Fibroblast of lung (primary cell): ENCODE results near the gene TBX1. TPM values are rescaled to one million over a fixed set of nuclear protein-coding genes. Genes with fewer than 3 reads are reported as not detected.

Experiments used
- DNase-seq, 2 donors: peaks; one replicate each; pipeline versions ENCODE4 v3.0.0 to v3.0.0-alpha.2; 2010; ENCODE audit warnings: low read depth in 2 of 2
- H2AFZ ChIP-seq: 2 replicates; pipeline ENCODE4 v1.5.1; 2012; ENCODE audit warnings: low read length, control low read depth, inconsistent platforms
- H3K27ac ChIP-seq: 2 replicates; pipeline ENCODE4 v1.5.1; 2011; ENCODE audit warnings: low read length, control low read depth; ENCODE audit not compliant: insufficient read depth
- H3K27me3 ChIP-seq: 2 replicates; pipeline ENCODE4 v1.5.1; 2011; ENCODE audit warnings: mild to moderate bottlenecking, low read length; ENCODE audit not compliant: control insufficient read depth, insufficient read depth
- H3K36me3 ChIP-seq: 2 replicates; pipeline ENCODE4 v1.5.1; 2011; ENCODE audit warnings: low read length; ENCODE audit not compliant: control insufficient read depth, insufficient read depth
- H3K4me1 ChIP-seq: 2 replicates; pipeline ENCODE4 v1.5.1; 2011; ENCODE audit warnings: low read length; ENCODE audit not compliant: control insufficient read depth, insufficient read depth; ENCODE audit errors: extremely low read depth
- H3K4me2 ChIP-seq: 2 replicates; pipeline ENCODE4 v1.5.1; 2011; ENCODE audit warnings: low read length, control low read depth; ENCODE audit not compliant: insufficient read depth; ENCODE audit errors: extremely low read depth
- H3K4me3 ChIP-seq, 4 experiments: fragments of 200-600 bp in 1 of 4; sonication (generic) in 1 of 4; replicated peaks in 1 of 4; 2 replicates each; pipeline ENCODE4 v1.5.1; 2011 to 2016; ENCODE audit warnings: low read length in 4 of 4, low read depth in 3 of 4, mild to moderate bottlenecking in 3 of 4, control low read depth in 2 of 4, inconsistent platforms in 1 of 4, mixed read lengths in 1 of 4; ENCODE audit not compliant: insufficient read depth in 1 of 4; ENCODE audit errors: control extremely low read depth in 1 of 4
- H3K79me2 ChIP-seq: 2 replicates; pipeline ENCODE4 v1.5.1; 2012; ENCODE audit warnings: mild to moderate bottlenecking, low read length, inconsistent platforms; ENCODE audit not compliant: control insufficient read depth, insufficient read depth
- H3K9ac ChIP-seq: 2 replicates; pipeline ENCODE4 v1.5.1; 2011; ENCODE audit warnings: mild to moderate bottlenecking, low read length, control low read depth; ENCODE audit not compliant: insufficient read depth
- H3K9me3 ChIP-seq: 2 replicates; pipeline ENCODE4 v1.5.1; 2012; ENCODE audit warnings: low read depth, low read length; ENCODE audit not compliant: control insufficient read depth, insufficient read depth
- H4K20me1 ChIP-seq: 2 replicates; pipeline ENCODE4 v1.5.1; 2011; ENCODE audit warnings: low read length; ENCODE audit not compliant: control insufficient read depth, insufficient read depth; ENCODE audit errors: extremely low read depth
- EZH2 ChIP-seq: IDR thresholded peaks from 2 replicates; pipeline ENCODE4 v1.5.1; 2012; ENCODE audit warnings: low read length, control low read depth, mild to moderate bottlenecking; ENCODE audit errors: missing control alignments
- polyA plus RNA-seq, 2 donors: library from polyadenylated mRNA; depleted of rRNA in 1 of 2; stranded (reverse) in 1 of 2; unstranded in 1 of 2; fragments of >200 nt; gene quantifications; 2 replicates each; pipeline ENCODE4 v1.2.1, GENCODE V29; 2011 to 2012; ENCODE audit warnings: missing spikeins in 1 of 2
- total RNA-seq: library from RNA; depleted of rRNA; stranded (reverse); fragments of >200 nt; gene quantifications from 2 replicates; pipeline ENCODE4 v1.2.1, GENCODE V29; 2014
- TF ChIP-seq, protein P1 (sequence below), 2 donors: IDR thresholded peaks in 1 of 2; conservative IDR thresholded peaks in 1 of 2; 1 replicate in 1 of 2; 2 replicates in 1 of 2; pipeline ENCODE4 v1.5.1; 2011 to 2012; ENCODE audit warnings: low read length in 2 of 2, control low read depth in 1 of 2, inconsistent platforms in 1 of 2, low read depth in 1 of 2, mild to moderate bottlenecking in 1 of 2

The TBX1 gene
- total and polyA plus RNA-seq, 2 donors (not counting 1 experiment from before 2014, with no cell fraction given), result not detected

DNA sequence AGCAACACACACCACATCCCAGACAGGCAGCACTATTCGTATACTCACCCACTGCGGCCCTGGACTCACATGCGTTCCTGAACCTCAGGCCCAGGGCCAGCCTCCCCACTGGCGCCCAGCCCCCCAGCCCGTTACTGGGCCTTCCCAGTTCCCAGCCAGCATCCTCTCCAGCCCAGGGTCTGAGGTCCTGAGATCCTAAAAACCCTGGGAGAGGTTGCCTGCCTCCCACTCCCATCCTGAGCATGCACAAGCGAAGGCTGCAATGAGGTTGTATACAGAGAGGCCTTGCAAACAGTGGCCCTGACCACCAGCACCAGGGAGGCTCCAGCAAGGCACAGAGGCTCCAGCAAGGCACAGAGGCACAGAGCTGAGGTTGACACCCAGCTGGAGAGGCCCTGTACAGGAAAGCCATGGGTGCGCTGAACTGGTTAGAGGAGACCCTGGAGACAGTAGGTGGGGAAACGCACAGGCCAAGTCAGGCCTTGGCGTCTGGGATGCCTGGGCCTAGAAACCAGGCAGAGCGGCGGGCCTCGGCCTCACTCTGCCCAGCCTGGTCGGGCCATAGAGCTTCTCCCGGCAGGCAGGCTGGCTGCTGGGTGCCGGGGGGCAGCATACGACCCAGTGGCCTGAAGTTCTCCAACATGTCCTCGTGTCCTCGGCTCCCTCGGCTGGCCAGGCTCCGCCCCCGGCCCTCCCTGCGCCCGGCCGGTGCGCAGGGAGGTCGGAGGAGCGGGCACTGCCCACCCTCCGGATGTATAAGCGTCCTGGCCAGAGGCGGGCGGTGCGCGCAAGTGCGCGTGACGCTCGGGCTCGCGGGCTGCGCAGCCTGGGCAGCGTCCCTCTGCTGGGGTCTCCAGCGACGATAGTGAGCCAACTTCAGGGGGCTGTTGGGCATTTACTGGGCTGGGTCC is 2.3 kb upstream of the TBX1 start:
- H3K9ac ChIP-seq, result no peak overlapping the region
- H3K27me3 ChIP-seq, result peaks cover 81% of the 10 kb centered on the region

DNA sequence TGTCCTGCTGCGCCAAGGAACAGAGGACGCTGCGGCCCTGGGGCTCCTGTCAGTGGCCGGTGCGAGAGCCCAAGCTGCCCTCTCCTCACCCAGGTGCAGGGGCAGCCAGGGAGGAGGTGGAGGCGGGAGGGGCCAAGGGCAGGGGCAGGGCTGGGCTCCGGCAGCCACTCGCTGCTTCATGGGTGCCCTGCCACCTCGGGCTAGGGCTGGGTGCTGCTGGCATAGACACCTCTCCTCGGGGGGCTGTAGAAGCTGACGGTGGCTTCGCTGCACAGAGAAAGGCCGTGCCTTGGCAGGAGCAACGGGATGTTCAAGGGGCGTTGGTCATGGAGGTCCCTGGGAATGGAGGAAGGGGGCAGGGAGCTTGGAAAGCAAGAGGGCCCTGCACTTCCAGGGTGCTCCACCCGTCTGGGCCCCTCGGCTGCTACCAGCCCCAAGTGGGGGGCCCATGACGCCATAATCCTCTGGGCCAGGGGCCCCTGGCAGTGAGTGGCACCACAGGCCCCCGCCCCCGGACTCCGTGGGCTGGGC is 1.6 kb upstream of the TBX1 start:
- Histone ChIP-seq H3K27ac (no peak overlapping the region), H3K36me3 (no peaks in the 10 kb centered on the region), H3K4me1 (no peaks in the 10 kb centered on the region), H3K9ac (no peak overlapping the region), H3K4me2 (no peak overlapping the region), H3K79me2 (no peaks in the 10 kb centered on the region), H4K20me1 (no peaks in the 10 kb centered on the region), H2AFZ (no peak overlapping the region), H3K4me3 (no peak overlapping the region), H3K27me3 (peaks cover 75% of the 10 kb centered on the region), H3K9me3 (no peaks in the 10 kb centered on the region)
- TF ChIP-seq, protein P1, sequence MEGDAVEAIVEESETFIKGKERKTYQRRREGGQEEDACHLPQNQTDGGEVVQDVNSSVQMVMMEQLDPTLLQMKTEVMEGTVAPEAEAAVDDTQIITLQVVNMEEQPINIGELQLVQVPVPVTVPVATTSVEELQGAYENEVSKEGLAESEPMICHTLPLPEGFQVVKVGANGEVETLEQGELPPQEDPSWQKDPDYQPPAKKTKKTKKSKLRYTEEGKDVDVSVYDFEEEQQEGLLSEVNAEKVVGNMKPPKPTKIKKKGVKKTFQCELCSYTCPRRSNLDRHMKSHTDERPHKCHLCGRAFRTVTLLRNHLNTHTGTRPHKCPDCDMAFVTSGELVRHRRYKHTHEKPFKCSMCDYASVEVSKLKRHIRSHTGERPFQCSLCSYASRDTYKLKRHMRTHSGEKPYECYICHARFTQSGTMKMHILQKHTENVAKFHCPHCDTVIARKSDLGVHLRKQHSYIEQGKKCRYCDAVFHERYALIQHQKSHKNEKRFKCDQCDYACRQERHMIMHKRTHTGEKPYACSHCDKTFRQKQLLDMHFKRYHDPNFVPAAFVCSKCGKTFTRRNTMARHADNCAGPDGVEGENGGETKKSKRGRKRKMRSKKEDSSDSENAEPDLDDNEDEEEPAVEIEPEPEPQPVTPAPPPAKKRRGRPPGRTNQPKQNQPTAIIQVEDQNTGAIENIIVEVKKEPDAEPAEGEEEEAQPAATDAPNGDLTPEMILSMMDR (conservative IDR thresholded peaks at IDR 0.05 in 1 of 2, IDR thresholded peaks at IDR 0.05 in 1 of 2; ENCODE audit: low read depth in 1 of 2, low read length in 2 of 2), result no peak
- no peak for TF ChIP-seq EZH2
- DNase-seq, result no peak

More for the DNA sequence above, 2.3 kb upstream of the TBX1 start:
- Histone ChIP-seq H3K4me1 (no peaks in the 10 kb centered on the region), H3K4me2 (no peak overlapping the region), H3K79me2 (no peaks in the 10 kb centered on the region), H3K36me3 (no peaks in the 10 kb centered on the region), H3K27ac (no peak overlapping the region), H3K9me3 (no peaks in the 10 kb centered on the region), H3K4me3 (no peak overlapping the region), H2AFZ (no peak overlapping the region), H4K20me1 (no peaks in the 10 kb centered on the region)
- DNase-seq, result no peak
- TF ChIP-seq EZH2, result no peak
- TF ChIP-seq, protein P1 (conservative IDR thresholded peaks at IDR 0.05 in 1 of 2, IDR thresholded peaks at IDR 0.05 in 1 of 2; ENCODE audit: low read depth in 1 of 2, low read length in 2 of 2), result no peak

DNA sequence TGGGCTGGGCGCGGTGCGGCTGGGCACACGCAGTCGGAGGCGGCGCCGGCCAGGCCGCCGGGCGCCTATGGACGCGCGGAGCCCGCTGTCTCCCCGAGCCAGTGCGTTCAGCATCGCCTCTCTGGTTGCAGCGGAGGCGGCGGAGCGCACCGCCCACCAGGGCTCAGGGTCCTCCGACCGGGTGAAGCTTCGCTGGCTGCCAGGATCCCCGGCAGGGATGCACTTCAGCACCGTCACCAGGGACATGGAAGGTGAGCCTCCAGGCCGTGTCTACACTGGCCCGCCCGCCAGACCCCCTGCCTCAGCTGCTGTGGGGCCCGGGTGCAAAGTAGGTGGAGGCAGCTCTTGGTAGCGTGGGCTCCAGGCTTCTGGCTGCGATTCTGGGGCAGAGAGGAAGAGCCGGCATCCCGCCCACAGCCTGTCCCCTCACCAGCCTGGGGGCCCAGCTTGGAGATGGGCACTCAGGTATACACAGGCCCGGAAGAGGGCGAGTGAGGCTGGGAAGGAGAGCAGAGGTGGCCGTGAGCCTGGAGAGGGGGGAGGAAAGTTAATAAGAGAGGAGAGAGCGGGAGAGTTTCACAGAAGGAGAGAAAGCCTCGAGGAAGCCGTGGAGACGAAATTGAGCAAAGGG is 1.0 kb upstream of the TBX1 start:
- H4K20me1 ChIP-seq, result no peaks in the 10 kb centered on the region
- no peak for DNase-seq
- H3K9me3 ChIP-seq, result no peaks in the 10 kb centered on the region
- H3K9ac ChIP-seq, result no peak overlapping the region
- no peak overlapping the region for H3K27ac ChIP-seq
- peak overlapping the region; percentile 32 for H3K4me2 ChIP-seq
- H3K79me2 ChIP-seq, result no peaks in the 10 kb centered on the region
- TF ChIP-seq, protein P1 (conservative IDR thresholded peaks at IDR 0.05 in 1 of 2, IDR thresholded peaks at IDR 0.05 in 1 of 2; ENCODE audit: low read depth in 1 of 2, low read length in 2 of 2), result no peak
- TF ChIP-seq EZH2, result peak; percentile 98
- H2AFZ ChIP-seq, result no peak overlapping the region
- H3K4me3 ChIP-seq, result no peak overlapping the region
- H3K36me3 ChIP-seq, result no peaks in the 10 kb centered on the region
- H3K27me3 ChIP-seq, result peaks cover 74% of the 10 kb centered on the region
- no peaks in the 10 kb centered on the region for H3K4me1 ChIP-seq
